HS-5 (cell line): ENCODE data around the gene PRDM10.

Experiments
- DNase-seq: peaks from one replicate; pipeline ENCODE4 v3.0.0-alpha.2; 2012; ENCODE audit warnings: low read depth

Gene PRDM10

GRCh38 chr11:129946965-129947364, 55.7 kb downstream of the PRDM10 start:
- no peak for DNase-seq

DNA sequence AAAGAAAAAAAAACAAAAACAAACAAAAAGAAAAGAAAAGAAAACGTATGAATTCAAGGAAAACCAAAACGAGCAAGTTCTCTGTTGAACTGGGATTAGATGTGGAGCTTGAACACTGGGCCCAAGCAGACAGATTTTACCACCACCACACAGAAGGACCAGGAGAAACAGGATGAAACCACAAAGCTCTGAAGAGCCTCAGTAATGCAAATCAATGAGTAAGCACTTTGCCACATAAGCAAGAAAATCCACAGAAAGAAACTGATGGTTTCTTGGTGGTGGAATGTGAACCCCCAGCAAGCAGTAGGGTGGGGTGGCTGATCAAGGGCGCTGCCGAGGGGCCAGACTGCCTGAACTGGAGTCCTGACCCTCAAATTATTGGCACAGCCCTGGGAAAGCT, 56.4 kb downstream of the PRDM10 start:
- DNase-seq = no peak

DNA sequence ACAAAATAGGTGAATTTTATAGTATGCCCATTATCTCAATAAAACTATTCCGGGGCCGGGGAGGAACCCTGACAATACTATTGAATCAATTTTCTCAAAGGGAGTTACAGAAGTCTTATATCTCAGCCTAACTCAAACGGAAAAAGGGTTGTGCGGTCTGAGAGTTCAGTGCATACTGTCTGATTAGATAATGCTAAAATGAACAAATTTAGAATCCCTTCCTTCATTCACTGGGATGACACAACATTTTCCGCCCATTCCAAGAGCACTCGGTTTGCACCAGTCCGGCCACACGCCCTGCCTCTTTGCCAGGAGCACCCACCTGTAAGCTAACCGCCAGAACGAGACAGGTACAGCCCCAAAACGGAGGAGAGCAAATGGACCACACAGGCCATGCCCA, 57.3 kb downstream of the PRDM10 start:
- DNase-seq = no peak

GRCh38 chr11:129944696-129945095, 57.9 kb downstream of the PRDM10 start:
- DNase-seq = no peak

GRCh38 chr11:129943036-129943435, 59.6 kb downstream of the PRDM10 start:
- DNase-seq = no peak

DNA sequence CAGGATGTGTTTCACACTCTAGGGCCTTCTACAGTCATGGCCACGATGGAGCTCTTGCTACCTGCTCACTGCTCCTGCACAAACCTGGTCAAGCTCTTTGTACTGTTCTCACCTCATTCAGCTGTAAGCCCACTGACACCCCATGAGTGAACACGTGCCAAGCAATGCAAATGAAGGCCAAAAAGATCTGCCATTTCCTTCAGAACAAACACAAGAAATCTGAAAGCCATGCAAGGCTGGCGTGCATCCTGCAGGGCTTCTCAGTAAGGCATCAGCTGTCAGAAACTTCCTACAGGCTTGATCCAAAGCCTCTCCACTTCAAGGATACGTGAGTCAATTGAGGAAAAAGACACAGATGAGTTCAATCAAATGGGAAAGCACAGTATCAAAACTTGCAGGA, 63.1 kb downstream of the PRDM10 start:
- DNase-seq = no peak

- DNase-seq = no peak
Measured at GRCh38 chr11:129938764-129939163, 63.9 kb downstream of the PRDM10 start.

DNA sequence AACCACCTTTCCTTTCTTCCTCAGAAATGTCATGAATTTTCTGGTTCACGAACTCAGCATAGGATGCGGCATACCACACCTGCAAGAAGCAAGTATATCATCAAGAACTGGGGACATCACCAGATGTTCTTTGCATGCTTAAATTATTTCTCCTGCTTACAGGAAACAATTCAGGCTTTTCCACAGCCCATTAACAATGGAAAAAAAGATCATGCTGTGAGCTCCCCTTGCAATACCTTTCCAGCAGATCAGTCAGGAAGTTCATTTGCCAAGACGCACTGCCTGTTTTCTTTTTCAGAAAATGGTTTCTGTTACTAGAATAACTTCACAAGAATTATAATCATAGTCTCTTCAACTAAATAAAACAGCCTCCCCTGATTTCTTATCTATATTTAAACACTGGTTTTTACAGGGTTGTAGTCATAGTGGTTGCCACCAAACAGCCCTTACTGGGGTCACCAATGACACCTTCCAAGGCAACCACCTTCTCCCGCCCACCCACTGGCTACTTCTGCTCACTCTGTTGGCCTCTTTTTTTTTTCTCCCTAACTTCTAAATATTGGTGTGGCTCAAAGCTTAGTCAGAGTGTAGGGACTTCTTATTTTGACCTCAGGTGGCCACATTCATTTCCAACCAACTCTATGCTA, 64.9 kb downstream of the PRDM10 start:
- DNase-seq = no peak

GRCh38 chr11:129935723-129936122, 66.9 kb downstream of the PRDM10 start:
- no peak for DNase-seq

DNA sequence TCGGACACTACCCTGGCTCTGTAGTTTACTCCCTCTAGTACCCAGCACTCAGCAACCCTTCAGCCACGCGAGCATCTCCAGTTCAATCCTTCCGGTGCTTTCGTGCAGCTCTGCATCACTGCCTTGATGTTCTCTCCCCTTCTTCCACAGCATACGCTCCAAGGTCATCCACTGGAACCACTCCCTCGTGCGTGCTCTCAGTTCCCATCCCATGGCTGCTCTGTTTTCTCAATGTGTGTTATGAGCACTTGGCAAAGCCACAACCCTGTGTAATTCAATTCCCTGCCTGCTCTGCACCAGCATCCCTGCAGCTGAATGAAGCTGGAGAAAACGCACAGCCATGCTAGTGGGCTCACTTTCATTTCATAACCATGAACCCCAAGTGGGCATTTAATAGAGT, 68.7 kb downstream of the PRDM10 start:
- DNase-seq = no peak

GRCh38 chr11:129933262-129933661, 69.4 kb downstream of the PRDM10 start:
- no peak for DNase-seq

GRCh38 chr11:129932381-129933067, 70.1 kb downstream of the PRDM10 start:
- no peak for DNase-seq

DNA sequence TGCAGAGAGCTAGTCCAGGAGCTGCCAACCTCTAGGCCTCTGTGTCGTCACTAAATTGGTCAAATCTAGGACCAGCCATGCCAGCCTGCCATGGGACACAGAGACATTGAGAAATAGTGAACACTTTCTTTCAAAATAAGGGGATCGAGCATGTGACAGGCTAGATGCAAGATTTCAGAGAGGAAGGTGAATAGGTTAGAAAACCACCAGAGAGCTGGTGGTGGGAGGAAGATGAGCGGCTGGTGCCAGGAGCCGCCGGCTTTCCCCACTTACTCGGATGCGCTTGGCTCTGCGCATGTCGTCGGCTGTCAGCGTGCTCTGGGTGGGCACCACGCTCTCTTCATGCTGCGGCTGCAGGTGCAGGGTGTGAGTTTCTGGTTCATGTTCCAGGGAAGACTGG, 71.9 kb downstream of the PRDM10 start:
- DNase-seq = no peak

DNA sequence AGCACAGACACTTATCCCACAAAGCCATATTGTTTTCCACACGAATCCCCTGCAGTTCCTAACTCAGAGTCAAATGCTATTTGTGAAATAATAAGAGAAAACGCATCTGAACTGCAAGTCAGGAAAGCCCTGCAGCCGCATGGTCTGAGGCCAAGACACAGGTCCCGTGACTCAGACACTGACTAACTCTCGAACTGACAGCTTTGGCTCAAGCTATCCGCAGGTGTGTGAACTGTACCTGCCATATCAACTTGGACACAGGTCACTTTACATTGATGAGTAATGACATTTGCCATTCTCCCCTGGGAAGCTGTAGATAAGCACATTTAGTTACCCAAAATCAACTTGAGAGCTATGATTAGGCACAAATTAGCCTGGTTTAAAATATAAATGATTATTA, 72.3 kb downstream of the PRDM10 start:
- no peak for DNase-seq

GRCh38 chr11:129929721-129930120, 72.9 kb downstream of the PRDM10 start:
- no peak for DNase-seq

DNA sequence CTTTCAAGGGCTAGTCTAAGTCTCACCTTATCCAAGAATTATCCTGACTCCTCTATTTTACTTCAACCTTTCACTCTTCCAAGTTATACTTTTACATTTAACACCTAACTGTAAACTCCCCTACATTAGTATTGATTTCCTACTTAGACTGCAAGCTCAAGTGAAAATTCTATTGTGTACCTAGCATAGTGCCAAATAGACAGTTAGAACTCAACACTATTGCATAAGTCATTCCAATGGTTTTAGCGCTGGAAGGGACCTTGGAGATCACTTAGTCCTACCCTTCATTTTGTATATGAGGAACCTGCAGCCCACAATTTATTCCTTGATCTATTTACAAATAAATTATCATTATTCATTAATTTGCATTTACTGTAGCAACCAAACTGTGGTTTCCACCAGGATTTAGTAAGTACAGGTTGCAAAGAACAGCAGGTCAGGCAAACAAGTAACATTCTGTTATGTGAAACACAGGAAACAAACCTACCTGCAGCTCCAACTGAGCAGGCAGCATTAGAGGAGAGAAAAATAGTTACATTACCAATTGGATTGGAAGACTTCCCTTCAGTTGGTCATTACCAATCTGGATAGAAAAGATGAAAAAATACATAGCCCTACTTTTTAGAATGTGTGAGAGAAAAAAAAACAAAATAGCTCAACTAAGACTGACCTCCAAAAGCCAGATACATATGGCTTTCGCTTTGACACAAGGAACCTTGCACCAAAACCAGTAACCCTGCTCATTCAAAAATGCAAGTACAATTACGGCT, 73.5 kb downstream of the PRDM10 start:
- DNase-seq = no peak

- no peak for DNase-seq
Measured at GRCh38 chr11:129922674-129923073, 80.0 kb downstream of the PRDM10 start.

GRCh38 chr11:129918361-129918760, 84.3 kb downstream of the PRDM10 start:
- DNase-seq = no peak

- no peak for DNase-seq
Measured at GRCh38 chr11:129917231-129917630, 85.4 kb downstream of the PRDM10 start.

DNA sequence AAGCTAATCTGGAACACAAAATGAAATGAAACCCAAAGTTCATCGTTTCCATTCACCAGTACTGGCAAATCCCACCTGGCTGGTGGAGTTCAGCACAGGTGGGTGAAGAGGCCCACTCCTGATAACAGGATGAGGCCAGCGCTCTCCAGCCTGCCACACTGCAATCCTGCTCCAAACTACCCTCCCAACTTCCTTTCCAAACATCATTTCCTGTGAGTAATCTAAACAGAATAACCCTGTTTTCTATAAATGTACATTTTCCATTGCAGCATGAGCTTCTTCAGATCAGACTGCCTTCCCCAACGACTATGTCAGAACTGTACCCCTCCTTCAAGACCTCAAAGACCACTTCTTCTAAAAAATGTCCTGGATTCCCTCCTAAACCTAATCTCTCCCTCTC, 91.3 kb downstream of the PRDM10 start:
- no peak for DNase-seq

DNA sequence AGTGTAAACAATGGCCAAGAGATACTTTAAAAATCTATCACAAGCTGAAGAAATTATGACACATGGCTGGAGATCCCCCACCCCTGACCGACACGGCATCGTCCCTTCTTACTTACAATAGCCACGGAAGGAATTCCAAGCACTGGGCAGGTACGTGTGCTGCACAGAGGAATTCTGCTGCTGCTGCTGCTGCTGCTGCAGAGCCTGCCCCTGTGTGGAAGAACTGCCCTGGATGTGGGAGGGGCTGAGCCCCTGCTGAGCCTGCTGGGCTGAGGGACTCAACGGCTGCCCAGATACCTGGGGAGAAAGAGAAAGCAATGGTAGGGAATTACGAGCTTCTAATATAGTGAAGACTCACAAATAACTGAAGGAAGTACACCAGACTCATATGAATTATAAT, 92.3 kb downstream of the PRDM10 start:
- no peak for DNase-seq

- no peak for DNase-seq
Measured at GRCh38 chr11:129905402-129905801, 97.2 kb downstream of the PRDM10 start.

- DNase-seq = no peak
Measured at GRCh38 chr11:129896062-129896461, 106.6 kb downstream of the PRDM10 start.
